H9 (cell line): Measurements from ENCODE around the gene STRADA. TPM values are rescaled to one million over a fixed set of nuclear protein-coding genes. Genes with fewer than 3 reads are reported as not detected.

Experiments used
- DNase-seq: peaks from one replicate; pipeline ENCODE4 v3.0.0-alpha.2; 2017
- H2AFZ ChIP-seq: one replicate; pipeline ENCODE4 v1.6.1; 2013; ENCODE audit warnings: mild to moderate bottlenecking, low read length, control low read depth, moderate library complexity
- H2AK5ac ChIP-seq: 2 replicates; pipeline ENCODE4 v1.6.1; 2013; ENCODE audit warnings: low read length, control low read depth, mixed read lengths; ENCODE audit not compliant: insufficient read length
- H2BK120ac ChIP-seq: one replicate; pipeline ENCODE4 v1.6.1; 2013; ENCODE audit warnings: low read depth, mild to moderate bottlenecking, low read length, control low read depth, inconsistent platforms; ENCODE audit not compliant: poor library complexity, severe bottlenecking
- H2BK12ac ChIP-seq: 2 replicates; pipeline ENCODE4 v1.6.1; 2013; ENCODE audit warnings: low read length, control low read depth, mixed read lengths, low read depth; ENCODE audit not compliant: insufficient read length
- H2BK15ac ChIP-seq: 2 replicates; pipeline ENCODE4 v1.6.1; 2013; ENCODE audit warnings: low read depth, low read length, control low read depth
- H2BK20ac ChIP-seq: one replicate; pipeline ENCODE4 v1.6.1; 2013; ENCODE audit warnings: low read depth, mild to moderate bottlenecking, low read length, control low read depth, inconsistent platforms; ENCODE audit not compliant: poor library complexity, severe bottlenecking
- H2BK5ac ChIP-seq: 2 replicates; pipeline ENCODE4 v1.6.1; 2013; ENCODE audit warnings: low read length, control low read depth, mixed read lengths; ENCODE audit not compliant: insufficient read length
- H3K14ac ChIP-seq: 2 replicates; pipeline ENCODE4 v1.6.1; 2013; ENCODE audit warnings: low read length, control low read depth; ENCODE audit not compliant: insufficient read depth
- H3K18ac ChIP-seq: 2 replicates; pipeline ENCODE4 v1.6.1; 2013; ENCODE audit warnings: low read depth, mild to moderate bottlenecking, mixed read lengths, low read length, control low read depth; ENCODE audit not compliant: insufficient read length
- H3K23ac ChIP-seq: 2 replicates; pipeline ENCODE4 v1.6.1; 2013; ENCODE audit warnings: low read length, control low read depth, mixed read lengths, low read depth; ENCODE audit not compliant: insufficient read length
- H3K23me2 ChIP-seq: 2 replicates; pipeline ENCODE4 v1.6.1; 2013; ENCODE audit warnings: low read depth, mild to moderate bottlenecking, mixed read lengths, low read length, control low read depth; ENCODE audit not compliant: insufficient read length, poor library complexity, severe bottlenecking
- H3K27ac ChIP-seq: 2 replicates; pipeline ENCODE4 v1.5.1; 2013; ENCODE audit warnings: low read length, control low read depth, mixed read lengths, low read depth; ENCODE audit not compliant: insufficient read length
- H3K27me3 ChIP-seq: 2 replicates; pipeline ENCODE4 v1.6.1; 2013; ENCODE audit warnings: low read length, control low read depth, inconsistent platforms; ENCODE audit not compliant: insufficient read depth
- H3K4ac ChIP-seq: 2 replicates; pipeline ENCODE4 v1.6.1; 2013; ENCODE audit warnings: low read depth, mild to moderate bottlenecking, control low read depth, inconsistent platforms, low read length, moderate library complexity
- H3K4me1 ChIP-seq: 2 replicates; pipeline ENCODE4 v1.6.1; 2013; ENCODE audit warnings: low read length, control low read depth, inconsistent platforms; ENCODE audit not compliant: insufficient read depth
- H3K4me2 ChIP-seq: 2 replicates; pipeline ENCODE4 v1.6.1; 2013; ENCODE audit warnings: low read length, control low read depth, mixed read lengths; ENCODE audit not compliant: insufficient read length, insufficient read depth
- H3K56ac ChIP-seq: 2 replicates; pipeline ENCODE4 v1.6.1; 2013; ENCODE audit warnings: low read depth, mild to moderate bottlenecking, mixed read lengths, low read length, control low read depth; ENCODE audit not compliant: insufficient read length
- H3K79me1 ChIP-seq: 2 replicates; pipeline ENCODE4 v1.6.1; 2013; ENCODE audit warnings: low read depth, mild to moderate bottlenecking, moderate library complexity, low read length, control low read depth, inconsistent platforms; ENCODE audit not compliant: insufficient read depth, poor library complexity, severe bottlenecking
- H3K79me2 ChIP-seq: 2 replicates; pipeline ENCODE4 v1.6.1; 2013; ENCODE audit warnings: low read length, control low read depth, inconsistent platforms; ENCODE audit not compliant: insufficient read depth
- H3K9ac ChIP-seq: 2 replicates; pipeline ENCODE4 v1.6.1; 2013; ENCODE audit warnings: low read length, control low read depth, mixed read lengths; ENCODE audit not compliant: insufficient read length; ENCODE audit errors: extremely low read depth
- H3K9me3 ChIP-seq: one replicate; pipeline ENCODE4 v1.6.1; 2013; ENCODE audit warnings: low read depth, low read length, inconsistent platforms; ENCODE audit not compliant: control insufficient read depth
- H3T11ph ChIP-seq: one replicate; pipeline ENCODE4 v1.6.1; 2013; ENCODE audit warnings: mild to moderate bottlenecking, low read length, control low read depth, inconsistent platforms
- H4K20me1 ChIP-seq: one replicate; pipeline ENCODE4 v1.6.1; 2013; ENCODE audit not compliant: control insufficient read depth, insufficient read length, insufficient read depth
- H4K5ac ChIP-seq: 2 replicates; pipeline ENCODE4 v1.6.1; 2013; ENCODE audit warnings: low read depth, mild to moderate bottlenecking, mixed read lengths, low read length, control low read depth; ENCODE audit not compliant: insufficient read length
- H4K8ac ChIP-seq: replicated peaks from 2 replicates; pipeline ENCODE4 v1.6.1; 2013; ENCODE audit warnings: low read length, control low read depth, mixed read lengths, low read depth; ENCODE audit not compliant: insufficient read length
- H4K91ac ChIP-seq: 2 replicates; pipeline ENCODE4 v1.6.1; 2013; ENCODE audit warnings: low read depth, mild to moderate bottlenecking, moderate library complexity, mixed read lengths, low read length, control low read depth; ENCODE audit not compliant: insufficient read length
- H3K27ac Mint-ChIP-seq, 3 experiments: 2 replicates in 2 of 3; 3 replicates in 1 of 3; pipeline ENCODE4 v1.8.0; 2020 to 2021; ENCODE audit warnings: mixed read lengths in 3 of 3, mild to moderate bottlenecking in 1 of 3, moderate library complexity in 1 of 3
- H3K27me3 Mint-ChIP-seq: 2 replicates; pipeline ENCODE4 v1.8.0; 2021; ENCODE audit warnings: low read depth, mild to moderate bottlenecking, moderate library complexity, mixed read lengths
- H3K36me3 Mint-ChIP-seq, 3 experiments: 2 replicates in 2 of 3; 3 replicates in 1 of 3; pipeline ENCODE4 v1.8.0; 2020 to 2021; ENCODE audit warnings: low read depth in 3 of 3, mixed read lengths in 3 of 3; ENCODE audit not compliant: insufficient read depth in 1 of 3
- H3K4me1 Mint-ChIP-seq, 2 experiments: 2 replicates each; pipeline ENCODE4 v1.8.0; 2020; ENCODE audit warnings: mixed read lengths in 2 of 2
- H3K4me3 Mint-ChIP-seq, 2 experiments: 2 replicates in 1 of 2; 3 replicates in 1 of 2; pipeline ENCODE4 v1.8.0; 2020 to 2021; ENCODE audit warnings: mild to moderate bottlenecking in 2 of 2, mixed read lengths in 2 of 2, moderate library complexity in 1 of 2
- H3K9me3 Mint-ChIP-seq, 2 experiments: 2 replicates in 1 of 2; 3 replicates in 1 of 2; pipeline ENCODE4 v1.8.0; 2020; ENCODE audit warnings: mild to moderate bottlenecking in 2 of 2, mixed read lengths in 2 of 2, moderate library complexity in 1 of 2
- WGBS: extraction: QIAGEN DNeasy Blood & Tissue Kit; methylation state at CpG from one replicate; pipeline ENCODE4 v1.1.7; 2013; ENCODE audit warnings: missing lambda C conversion rate, low lambda C conversion rate, mixed read lengths; ENCODE audit not compliant: insufficient read length; ENCODE audit errors: extremely low coverage; 5-methylcytosine and 5-hydroxymethylcytosine counted together
- total RNA-seq: library from RNA; stranded (reverse); gene quantifications from 2 replicates; pipeline ENCODE4 v1.2.1, GENCODE V29; 2021
- TF ChIP-seq, protein P1 (sequence below): fragments of 200-600 bp; sonication (generic); conservative IDR thresholded peaks from 3 replicates; pipeline ENCODE4 v1.8.0; 2021; ENCODE audit warnings: antibody characterized with exemption, mild to moderate bottlenecking

Gene STRADA
- total RNA-seq, 1 experiment from 2014 or later = 35.0 TPM

DNA sequence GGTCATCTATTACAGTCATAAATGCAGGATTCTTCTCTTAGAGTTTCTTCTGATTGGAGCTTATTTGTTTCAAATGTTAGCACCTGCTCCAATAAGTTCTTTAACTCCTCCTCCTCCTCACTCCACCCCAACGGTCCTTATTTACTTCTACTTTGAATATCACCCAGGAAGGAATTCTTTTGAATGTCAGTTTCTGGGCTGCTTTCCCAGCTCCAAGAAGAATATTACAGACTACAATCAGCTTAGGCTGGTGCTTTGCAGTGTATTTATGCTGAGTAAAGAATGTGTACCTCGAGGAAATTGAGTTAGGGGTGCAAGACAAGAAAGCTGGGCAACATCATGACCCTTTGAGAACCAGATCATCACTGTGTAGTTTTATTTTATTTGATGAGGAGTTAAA lies 88.5 kb downstream of the STRADA start:
- no peak overlapping the region for H2BK120ac ChIP-seq
- H2BK5ac ChIP-seq = no peak overlapping the region
- H3K79me1 ChIP-seq = peaks cover 3% of the 10 kb centered on the region
- H2AFZ ChIP-seq = no peak overlapping the region
- peaks cover under 1% of the 10 kb centered on the region; the same call in 1 of the 2 replicates for H3K4me1 ChIP-seq
- H4K91ac ChIP-seq = no peak overlapping the region
- no CpG with 5 or more reads among the region's 2 CpGs for WGBS
- H4K20me1 ChIP-seq = no peaks in the 10 kb centered on the region
- H4K8ac ChIP-seq = no peak overlapping the region
- no peaks in the 10 kb centered on the region for H3K27me3 ChIP-seq
- no peak overlapping the region for H3K56ac ChIP-seq
- H3K4me3 Mint-ChIP-seq = no peak overlapping the region
- no peak overlapping the region for H2BK20ac ChIP-seq
- H3K4ac ChIP-seq = no peak overlapping the region
- no peak overlapping the region for H3K9ac ChIP-seq
- no peaks in the 10 kb centered on the region for H3K27me3 Mint-ChIP-seq
- H3K27ac ChIP-seq = no peak overlapping the region
- no peaks in the 10 kb centered on the region for H3K79me2 ChIP-seq
- no peak overlapping the region for H2BK15ac ChIP-seq
- no peak overlapping the region for H2AK5ac ChIP-seq
- peaks cover 3 to 5% of the 10 kb centered on the region in 2 experiments for H3K4me1 Mint-ChIP-seq
- H3K9me3 ChIP-seq = no peaks in the 10 kb centered on the region
- no peaks in the 10 kb centered on the region for H3K23me2 ChIP-seq
- DNase-seq = no peak
- no peak overlapping the region for H4K5ac ChIP-seq
- H3T11ph ChIP-seq = no peak overlapping the region
- peaks cover 6 to 30% (median 20%) of the 10 kb centered on the region in 3 experiments; a peak in 6 of 7 replicates for H3K36me3 Mint-ChIP-seq
- no peak overlapping the region for H3K27ac Mint-ChIP-seq
- H2BK12ac ChIP-seq = no peak overlapping the region
- no peak overlapping the region for H3K18ac ChIP-seq
- no peak overlapping the region for H3K23ac ChIP-seq
- H3K14ac ChIP-seq = no peak overlapping the region
- TF ChIP-seq, protein P1, sequence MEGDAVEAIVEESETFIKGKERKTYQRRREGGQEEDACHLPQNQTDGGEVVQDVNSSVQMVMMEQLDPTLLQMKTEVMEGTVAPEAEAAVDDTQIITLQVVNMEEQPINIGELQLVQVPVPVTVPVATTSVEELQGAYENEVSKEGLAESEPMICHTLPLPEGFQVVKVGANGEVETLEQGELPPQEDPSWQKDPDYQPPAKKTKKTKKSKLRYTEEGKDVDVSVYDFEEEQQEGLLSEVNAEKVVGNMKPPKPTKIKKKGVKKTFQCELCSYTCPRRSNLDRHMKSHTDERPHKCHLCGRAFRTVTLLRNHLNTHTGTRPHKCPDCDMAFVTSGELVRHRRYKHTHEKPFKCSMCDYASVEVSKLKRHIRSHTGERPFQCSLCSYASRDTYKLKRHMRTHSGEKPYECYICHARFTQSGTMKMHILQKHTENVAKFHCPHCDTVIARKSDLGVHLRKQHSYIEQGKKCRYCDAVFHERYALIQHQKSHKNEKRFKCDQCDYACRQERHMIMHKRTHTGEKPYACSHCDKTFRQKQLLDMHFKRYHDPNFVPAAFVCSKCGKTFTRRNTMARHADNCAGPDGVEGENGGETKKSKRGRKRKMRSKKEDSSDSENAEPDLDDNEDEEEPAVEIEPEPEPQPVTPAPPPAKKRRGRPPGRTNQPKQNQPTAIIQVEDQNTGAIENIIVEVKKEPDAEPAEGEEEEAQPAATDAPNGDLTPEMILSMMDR = no peak
- no peaks in the 10 kb centered on the region for H3K9me3 Mint-ChIP-seq
- H3K4me2 ChIP-seq = no peak overlapping the region

Other genes starting within 250 kb of the STRADA start
- 1.6 and 2.3 TPM in 2 replicates for gene KCNH6, start 218.4 kb downstream of the STRADA start, total RNA-seq
- gene DCAF7, start 191.3 kb downstream of the STRADA start, total RNA-seq = 86.2 and 88.8 TPM in 2 replicates
- 28.9 and 30.2 TPM in 2 replicates for gene TACO1, start 140.9 kb downstream of the STRADA start, total RNA-seq
- 21.1 and 24.3 TPM in 2 replicates for gene MAP3K3, start 119.4 kb downstream of the STRADA start, total RNA-seq
- 93.5 and 94.4 TPM in 2 replicates for gene LIMD2, start 41.7 kb downstream of the STRADA start, total RNA-seq
- 79.4 and 79.6 TPM in 2 replicates for gene CCDC47, start 31.8 kb upstream of the STRADA start, total RNA-seq
- gene DDX42, start 32.4 kb upstream of the STRADA start, total RNA-seq = 184 and 187 TPM in 2 replicates
- gene PSMC5, start 85.6 kb upstream of the STRADA start, total RNA-seq = 178 and 183 TPM in 2 replicates
- gene FTSJ3, start 85.9 kb upstream of the STRADA start, total RNA-seq = 77.5 and 80.3 TPM in 2 replicates
- 68.9 and 71.4 TPM in 2 replicates for gene SMARCD2, start 100.9 kb upstream of the STRADA start, total RNA-seq
- gene CSH2, start 131.9 kb upstream of the STRADA start, total RNA-seq = not detected in 2 replicates
- gene GH2, start 140.1 kb upstream of the STRADA start, total RNA-seq = 0.50 and 0.77 TPM in 2 replicates
- not detected in 2 replicates for gene CSH1, start 154.8 kb upstream of the STRADA start, total RNA-seq
- gene CSHL1, start 169.5 kb upstream of the STRADA start, total RNA-seq = not detected in 2 replicates
- gene GH1, start 177.0 kb upstream of the STRADA start, total RNA-seq = not detected in 2 replicates
- gene CD79B, start 190.5 kb upstream of the STRADA start, total RNA-seq = 0.96 and 1.4 TPM in 2 replicates
- 5.0 and 5.8 TPM in 2 replicates for gene SCN4A, start 231.1 kb upstream of the STRADA start, total RNA-seq